Liver (tissue), 9 donors: ENCODE results near the gene RAB11FIP3. TPM values are rescaled to one million over a fixed set of nuclear protein-coding genes. Genes with fewer than 3 reads are reported as not detected.

Source experiments
- DNase-seq: peaks from one replicate; pipeline ENCODE4 v3.0.0-alpha.2; 2017; ENCODE audit warnings: low spot score
- H3K27ac ChIP-seq, 2 donors: one replicate each; pipeline ENCODE4 v1.7.0; 2013; ENCODE audit warnings: inconsistent platforms in 2 of 2, low read length in 2 of 2, control low read depth in 1 of 2, low read depth in 1 of 2, mild to moderate bottlenecking in 1 of 2
- H3K27me3 ChIP-seq, 4 donors: one replicate each; pipeline versions ENCODE4 v1.6.1 to v1.7.0; 2013; ENCODE audit warnings: low read length in 3 of 4, inconsistent platforms in 1 of 4, mild to moderate bottlenecking in 1 of 4, moderate library complexity in 1 of 4; ENCODE audit not compliant: control insufficient read depth in 4 of 4, insufficient read depth in 4 of 4
- H3K36me3 ChIP-seq, 4 donors: one replicate each; pipeline versions ENCODE4 v1.6.1 to v1.7.0; 2013; ENCODE audit warnings: low read length in 3 of 4, mild to moderate bottlenecking in 3 of 4, low read depth in 1 of 4, moderate library complexity in 1 of 4; ENCODE audit not compliant: control insufficient read depth in 4 of 4, insufficient read depth in 3 of 4
- H3K4me1 ChIP-seq, 4 donors: one replicate each; pipeline versions ENCODE4 v1.6.1 to v1.7.0; 2013; ENCODE audit warnings: low read length in 3 of 4, mild to moderate bottlenecking in 3 of 4, moderate library complexity in 1 of 4; ENCODE audit not compliant: control insufficient read depth in 4 of 4, insufficient read depth in 4 of 4
- H3K4me3 ChIP-seq, 3 donors: one replicate each; pipeline versions ENCODE4 v1.6.1 to v1.7.0; 2013; ENCODE audit warnings: low read length in 3 of 3, control low read depth in 1 of 3, low read depth in 1 of 3, mild to moderate bottlenecking in 1 of 3
- H3K9ac ChIP-seq, 2 donors: one replicate each; pipeline ENCODE4 v1.7.0; 2013; ENCODE audit warnings: low read length in 2 of 2, mild to moderate bottlenecking in 2 of 2, moderate library complexity in 2 of 2, control low read depth in 1 of 2, low read depth in 1 of 2
- H3K9me3 ChIP-seq, 4 donors: one replicate each; pipeline versions ENCODE4 v1.6.1 to v1.7.0; 2013; ENCODE audit warnings: low read length in 3 of 4; ENCODE audit not compliant: control insufficient read depth in 4 of 4
- ATF3 ChIP-seq: IDR thresholded peaks from 2 replicates; pipeline ENCODE4 v1.6.1; 2016; ENCODE audit warnings: antibody characterized with exemption
- CTCF ChIP-seq: fragments of 150-350 bp; IDR thresholded peaks from 2 replicates; pipeline ENCODE4 v1.5.1; 2017; ENCODE audit warnings: improper control_type of control experiment, low read depth, low read length; ENCODE audit not compliant: missing input control
- EGR1 ChIP-seq, 2 donors: IDR thresholded peaks; 2 replicates each; pipeline ENCODE4 v1.6.1; 2016 to 2018; ENCODE audit warnings: antibody characterized with exemption in 2 of 2, low read depth in 2 of 2
- FOXA1 ChIP-seq: IDR thresholded peaks from 2 replicates; pipeline ENCODE4 v1.6.1; 2016; ENCODE audit warnings: antibody characterized with exemption
- FOXA2 ChIP-seq: IDR thresholded peaks from 2 replicates; pipeline ENCODE4 v1.6.1; 2016; ENCODE audit warnings: antibody characterized with exemption
- GABPA ChIP-seq, 2 donors: IDR thresholded peaks in 1 of 2; conservative IDR thresholded peaks in 1 of 2; 2 replicates each; pipeline ENCODE4 v1.6.1; 2016; ENCODE audit warnings: antibody characterized with exemption in 2 of 2, mild to moderate bottlenecking in 1 of 2, moderate library complexity in 1 of 2
- HNF4A ChIP-seq, 2 donors: conservative IDR thresholded peaks; 2 replicates each; pipeline ENCODE4 v1.6.1; 2016; ENCODE audit warnings: antibody characterized with exemption in 2 of 2, mild to moderate bottlenecking in 2 of 2
- HNF4G ChIP-seq: IDR thresholded peaks from 2 replicates; pipeline ENCODE4 v1.6.1; 2016; ENCODE audit warnings: antibody characterized with exemption
- JUND ChIP-seq, 2 donors: IDR thresholded peaks; 2 replicates each; pipeline ENCODE4 v1.6.1; 2016; ENCODE audit warnings: antibody characterized with exemption in 2 of 2
- MAX ChIP-seq: IDR thresholded peaks from 2 replicates; pipeline ENCODE4 v1.6.1; 2016; ENCODE audit warnings: antibody characterized with exemption
- NR2F2 ChIP-seq: IDR thresholded peaks from 2 replicates; pipeline ENCODE4 v1.6.1; 2016; ENCODE audit warnings: antibody characterized with exemption
- RAD21 ChIP-seq, 2 donors: IDR thresholded peaks; 2 replicates each; pipeline ENCODE4 v1.6.1; 2016; ENCODE audit warnings: antibody characterized with exemption in 2 of 2, mild to moderate bottlenecking in 2 of 2
- RXRA ChIP-seq, 2 donors: IDR thresholded peaks; 2 replicates each; pipeline ENCODE4 v1.6.1; 2017 to 2018; ENCODE audit warnings: antibody characterized with exemption in 2 of 2, mild to moderate bottlenecking in 1 of 2
- SP1 ChIP-seq: IDR thresholded peaks from 2 replicates; pipeline ENCODE4 v1.6.1; 2018; ENCODE audit warnings: antibody characterized with exemption, mild to moderate bottlenecking
- TAF1 ChIP-seq: conservative IDR thresholded peaks from 2 replicates; pipeline ENCODE4 v1.6.1; 2016; ENCODE audit warnings: antibody characterized with exemption, mild to moderate bottlenecking
- YY1 ChIP-seq: IDR thresholded peaks from 2 replicates; pipeline ENCODE4 v1.6.1; 2016; ENCODE audit warnings: antibody characterized with exemption, mild to moderate bottlenecking
- WGBS: extraction: QIAGEN DNeasy Blood & Tissue Kit; methylation state at CpG from one replicate; pipeline ENCODE4 v1.1.7; 2013; 5-methylcytosine and 5-hydroxymethylcytosine counted together
- polyA plus RNA-seq, 2 donors: library from polyadenylated mRNA; stranded (reverse) in 1 of 2; unstranded in 1 of 2; fragments of 200-250 nt in 1 of 2; fragments of >200 nt in 1 of 2; fragmentation: Nextera tagmentation in 1 of 2; extraction: Ambion mirVana in 1 of 2; gene quantifications; one replicate each; pipeline versions ENCODE4 v1.2.1 to v1.2.3, GENCODE V29; 2013 to 2015
- total RNA-seq, 2 donors: library from RNA; depleted of rRNA; stranded (reverse); fragments of >200 nt; gene quantifications; one replicate each; pipeline ENCODE4 v1.2.3, GENCODE V29; 2014
- TF ChIP-seq, protein P1 (sequence below): IDR thresholded peaks from 2 replicates; pipeline ENCODE4 v1.6.1; 2016; ENCODE audit warnings: antibody characterized with exemption, mild to moderate bottlenecking
- TF ChIP-seq, protein P2 (sequence below): IDR thresholded peaks from 2 replicates; pipeline ENCODE4 v1.6.1; 2016; ENCODE audit warnings: antibody characterized with exemption
- donor health status: healthy.
- donor health status: healthy.
- donor health status: healthy.
- donor health status: healthy.
- donor health status: healthy.

RAB11FIP3 gene
- total and polyA plus RNA-seq, 4 donors = 3.5 to 29.4 (median 15.7) TPM

DNA sequence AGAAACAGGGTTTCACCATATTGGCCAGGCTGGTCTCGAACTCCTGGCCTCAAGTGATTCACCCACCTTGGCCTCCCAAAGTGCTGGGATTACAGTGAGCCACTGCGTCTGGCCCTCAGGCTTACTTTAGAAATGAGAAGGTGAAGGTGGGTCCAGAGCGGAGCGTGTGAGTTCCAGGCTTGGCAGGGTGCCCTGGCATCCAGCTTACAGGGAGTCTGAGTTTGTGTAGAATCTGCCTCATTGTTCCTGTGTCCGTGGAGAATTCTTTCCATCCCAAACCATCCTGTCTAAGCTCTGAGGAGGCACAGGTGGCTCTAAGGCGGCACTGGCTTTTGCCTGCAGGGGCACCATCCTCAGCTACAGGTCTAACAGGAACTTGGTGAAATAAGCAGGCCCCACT is 50.6 kb downstream of the RAB11FIP3 start:
- H3K4me1 ChIP-seq = peaks cover 0 to 3% (median 1%) of the 10 kb centered on the region in 4 donors
- H3K27me3 ChIP-seq = no peaks in the 10 kb centered on the region
- TF ChIP-seq, protein P1, sequence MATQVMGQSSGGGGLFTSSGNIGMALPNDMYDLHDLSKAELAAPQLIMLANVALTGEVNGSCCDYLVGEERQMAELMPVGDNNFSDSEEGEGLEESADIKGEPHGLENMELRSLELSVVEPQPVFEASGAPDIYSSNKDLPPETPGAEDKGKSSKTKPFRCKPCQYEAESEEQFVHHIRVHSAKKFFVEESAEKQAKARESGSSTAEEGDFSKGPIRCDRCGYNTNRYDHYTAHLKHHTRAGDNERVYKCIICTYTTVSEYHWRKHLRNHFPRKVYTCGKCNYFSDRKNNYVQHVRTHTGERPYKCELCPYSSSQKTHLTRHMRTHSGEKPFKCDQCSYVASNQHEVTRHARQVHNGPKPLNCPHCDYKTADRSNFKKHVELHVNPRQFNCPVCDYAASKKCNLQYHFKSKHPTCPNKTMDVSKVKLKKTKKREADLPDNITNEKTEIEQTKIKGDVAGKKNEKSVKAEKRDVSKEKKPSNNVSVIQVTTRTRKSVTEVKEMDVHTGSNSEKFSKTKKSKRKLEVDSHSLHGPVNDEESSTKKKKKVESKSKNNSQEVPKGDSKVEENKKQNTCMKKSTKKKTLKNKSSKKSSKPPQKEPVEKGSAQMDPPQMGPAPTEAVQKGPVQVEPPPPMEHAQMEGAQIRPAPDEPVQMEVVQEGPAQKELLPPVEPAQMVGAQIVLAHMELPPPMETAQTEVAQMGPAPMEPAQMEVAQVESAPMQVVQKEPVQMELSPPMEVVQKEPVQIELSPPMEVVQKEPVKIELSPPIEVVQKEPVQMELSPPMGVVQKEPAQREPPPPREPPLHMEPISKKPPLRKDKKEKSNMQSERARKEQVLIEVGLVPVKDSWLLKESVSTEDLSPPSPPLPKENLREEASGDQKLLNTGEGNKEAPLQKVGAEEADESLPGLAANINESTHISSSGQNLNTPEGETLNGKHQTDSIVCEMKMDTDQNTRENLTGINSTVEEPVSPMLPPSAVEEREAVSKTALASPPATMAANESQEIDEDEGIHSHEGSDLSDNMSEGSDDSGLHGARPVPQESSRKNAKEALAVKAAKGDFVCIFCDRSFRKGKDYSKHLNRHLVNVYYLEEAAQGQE = no peak
- TF ChIP-seq JUND (IDR thresholded peaks at IDR 0.05) = no peak
- WGBS = 88% methylated on average over 6 of the region's 6 CpGs
- H3K36me3 ChIP-seq = peaks cover 0 to 11% (median 6%) of the 10 kb centered on the region in 4 donors
- H3K27ac ChIP-seq = no peak overlapping the region
- DNase-seq = no peak
- H3K9me3 ChIP-seq = no peaks in the 10 kb centered on the region
- no peak overlapping the region for H3K9ac ChIP-seq
- H3K4me3 ChIP-seq = no peak overlapping the region

GRCh38 chr16:477301-478157 is 52.1 kb downstream of the RAB11FIP3 start:
- WGBS = 87% methylated on average over 23 of the region's 23 CpGs
- Histone ChIP-seq H3K4me3 (no peak overlapping the region), H3K27me3 (no peaks in the 10 kb centered on the region), H3K9ac (no peak overlapping the region), H3K36me3 (peaks cover 3 to 5% (median 4%) of the 10 kb centered on the region in 4 donors), H3K9me3 (no peaks in the 10 kb centered on the region), H3K4me1 (peaks cover 0 to 3% (median 1%) of the 10 kb centered on the region in 4 donors), H3K27ac (no peak overlapping the region)
- TF ChIP-seq JUND (IDR thresholded peaks at IDR 0.05) (no peak), HNF4G (no peak), GABPA (IDR thresholded peaks at IDR 0.05 in 1 of 2, conservative IDR thresholded peaks at IDR 0.05 in 1 of 2) (no peak), SP1 (no peak), FOXA2 (no peak), HNF4A (conservative IDR thresholded peaks at IDR 0.05) (no peak), NR2F2 (no peak), ATF3 (no peak), CTCF (no peak), YY1 (no peak), FOXA1 (no peak), RXRA (IDR thresholded peaks at IDR 0.05) (no peak), RAD21 (IDR thresholded peaks at IDR 0.05) (no peak), MAX (no peak), TAF1 (no peak), EGR1 (IDR thresholded peaks at IDR 0.05; ENCODE audit: low read depth in 2 of 2) (no peak)
- TF ChIP-seq, protein P1 = no peak
- TF ChIP-seq, protein P2, sequence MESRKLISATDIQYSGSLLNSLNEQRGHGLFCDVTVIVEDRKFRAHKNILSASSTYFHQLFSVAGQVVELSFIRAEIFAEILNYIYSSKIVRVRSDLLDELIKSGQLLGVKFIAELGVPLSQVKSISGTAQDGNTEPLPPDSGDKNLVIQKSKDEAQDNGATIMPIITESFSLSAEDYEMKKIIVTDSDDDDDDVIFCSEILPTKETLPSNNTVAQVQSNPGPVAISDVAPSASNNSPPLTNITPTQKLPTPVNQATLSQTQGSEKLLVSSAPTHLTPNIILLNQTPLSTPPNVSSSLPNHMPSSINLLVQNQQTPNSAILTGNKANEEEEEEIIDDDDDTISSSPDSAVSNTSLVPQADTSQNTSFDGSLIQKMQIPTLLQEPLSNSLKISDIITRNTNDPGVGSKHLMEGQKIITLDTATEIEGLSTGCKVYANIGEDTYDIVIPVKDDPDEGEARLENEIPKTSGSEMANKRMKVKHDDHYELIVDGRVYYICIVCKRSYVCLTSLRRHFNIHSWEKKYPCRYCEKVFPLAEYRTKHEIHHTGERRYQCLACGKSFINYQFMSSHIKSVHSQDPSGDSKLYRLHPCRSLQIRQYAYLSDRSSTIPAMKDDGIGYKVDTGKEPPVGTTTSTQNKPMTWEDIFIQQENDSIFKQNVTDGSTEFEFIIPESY = no peak
- no peak for DNase-seq
